Measurements from ENCODE around the gene METTL26. TPM values are rescaled to one million over a fixed set of nuclear protein-coding genes. Genes with fewer than 3 reads are reported as not detected.
A peak's percentile ranks its signal among the peaks of the same experiment; 100 is the strongest.

Gene METTL26
- total RNA-seq, 2 donors from 2014 or later = 47.2 to 120 TPM

DNA sequence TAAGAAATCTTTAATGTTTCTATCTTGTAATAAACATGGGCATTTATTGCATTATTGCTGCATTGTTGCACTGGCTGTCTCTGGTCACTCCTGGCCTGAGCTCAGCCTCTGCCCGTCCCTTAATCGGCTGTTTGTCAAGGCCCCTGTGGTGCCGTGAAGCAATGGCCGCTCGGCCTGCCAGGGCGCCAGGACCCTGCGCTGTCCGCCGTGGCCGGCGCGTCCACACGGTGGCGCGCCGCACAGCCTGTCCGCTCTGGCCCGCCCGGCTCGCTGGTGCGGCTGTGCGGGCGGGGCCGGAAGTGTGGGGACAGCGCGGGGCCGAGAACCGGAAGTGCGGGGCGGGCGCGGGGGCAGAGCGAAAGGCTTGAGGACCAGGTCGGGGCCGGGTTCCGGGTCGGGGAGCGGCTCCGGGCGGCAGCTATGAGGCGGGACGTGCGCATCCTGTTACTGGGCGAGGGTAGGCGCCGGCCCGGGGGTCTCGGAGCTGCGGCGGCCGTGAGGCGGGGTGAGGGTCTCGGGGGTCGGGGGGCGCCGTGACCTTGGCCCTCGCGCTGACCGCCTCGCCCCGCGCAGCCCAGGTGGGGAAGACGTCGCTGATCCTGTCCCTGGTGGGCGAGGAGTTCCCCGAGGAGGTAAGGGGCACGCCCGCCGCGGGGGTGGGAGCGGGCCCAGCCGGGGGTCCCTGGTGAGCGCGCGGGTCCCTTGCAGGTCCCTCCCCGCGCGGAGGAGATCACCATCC, 31.8 kb upstream of the METTL26 start, which contains the start of gene RHOT2:
RHOT2 (plus strand) TSS at position 353 of the 739 bp plus-strand sequence; CDS start at position 421, 68 bp downstream.
- peak; percentile 96 to 97 for DNase-seq (ENCODE audit: low spot score in 2 of 2)
- peak; percentile 95 to 97 for ATAC-seq
- Mint-ChIP-seq H3K9me3 (no peaks in the 10 kb centered on the region), H3K27ac (peak within 1 kb of the TSS; percentile 87), H3K36me3 (no peaks in the 10 kb centered on the region)

DNA sequence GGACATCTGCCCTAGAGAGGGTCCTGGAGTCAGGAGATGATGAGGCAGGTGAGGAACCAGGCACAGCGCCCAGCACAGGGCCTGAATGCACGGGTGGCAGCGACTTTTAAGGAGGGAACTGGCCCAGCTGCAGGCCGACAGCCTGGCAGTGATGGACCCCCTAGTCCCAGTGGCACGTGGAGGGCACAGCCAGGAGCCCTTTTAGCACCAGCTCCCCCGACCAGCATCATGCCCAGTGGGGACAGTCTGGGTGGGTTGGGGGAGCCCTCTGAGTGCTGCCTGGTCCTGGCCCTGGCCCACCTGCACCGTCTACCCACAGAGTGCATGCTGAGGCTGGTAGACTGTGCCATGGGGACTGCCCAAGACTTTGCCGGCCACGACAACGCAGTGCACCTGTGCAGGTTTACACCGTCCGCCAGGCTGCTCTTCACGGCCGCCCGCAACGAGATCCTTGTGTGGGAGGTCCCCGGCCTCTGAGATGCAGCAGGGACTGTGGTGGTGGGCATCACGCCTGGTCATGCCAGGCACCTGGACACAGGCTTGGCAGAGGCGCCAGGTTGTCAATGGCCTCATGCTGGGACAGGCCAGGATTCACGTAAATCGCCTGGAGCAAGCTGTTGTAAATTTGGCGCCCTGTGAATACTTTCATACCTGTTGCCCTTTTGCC, 31.1 kb upstream of the METTL26 start:
- no peaks in the 10 kb centered on the region for H3K9me3 Mint-ChIP-seq
- peak overlapping the region; percentile 87 for H3K27ac Mint-ChIP-seq

DNA sequence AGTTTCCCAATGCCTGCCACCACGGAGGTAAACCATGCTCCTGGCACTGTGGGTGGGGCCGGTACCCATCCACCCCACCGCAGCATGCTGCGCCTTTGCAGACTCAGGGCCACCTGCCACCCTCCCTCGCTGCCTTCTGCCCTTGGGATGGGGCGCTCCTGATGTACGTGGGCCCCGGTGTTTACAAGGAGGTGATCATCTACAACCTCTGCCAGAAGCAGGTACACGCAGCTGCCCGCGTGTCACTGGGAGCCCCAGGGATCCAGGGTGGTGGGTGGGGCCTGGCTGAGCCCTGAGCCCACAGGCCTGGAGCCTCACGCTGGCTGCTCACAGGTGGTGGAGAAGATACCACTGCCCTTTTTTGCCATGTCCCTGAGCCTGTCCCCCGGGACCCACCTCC, 30.5 kb upstream of the METTL26 start:
- ATAC-seq (no peak), DNase-seq (ENCODE audit: low spot score in 2 of 2) (no peak)
- no peaks in the 10 kb centered on the region for H3K9me3 Mint-ChIP-seq
- no peaks in the 10 kb centered on the region for H3K36me3 Mint-ChIP-seq
- H3K27ac Mint-ChIP-seq = peak overlapping the region in 1 of 2 donors; percentile 87

More for the DNA sequence above, 31.1 kb upstream of the METTL26 start:
- ATAC-seq = no peak
- DNase-seq (ENCODE audit: low spot score in 2 of 2) = no peak
- no peaks in the 10 kb centered on the region for H3K36me3 Mint-ChIP-seq

DNA sequence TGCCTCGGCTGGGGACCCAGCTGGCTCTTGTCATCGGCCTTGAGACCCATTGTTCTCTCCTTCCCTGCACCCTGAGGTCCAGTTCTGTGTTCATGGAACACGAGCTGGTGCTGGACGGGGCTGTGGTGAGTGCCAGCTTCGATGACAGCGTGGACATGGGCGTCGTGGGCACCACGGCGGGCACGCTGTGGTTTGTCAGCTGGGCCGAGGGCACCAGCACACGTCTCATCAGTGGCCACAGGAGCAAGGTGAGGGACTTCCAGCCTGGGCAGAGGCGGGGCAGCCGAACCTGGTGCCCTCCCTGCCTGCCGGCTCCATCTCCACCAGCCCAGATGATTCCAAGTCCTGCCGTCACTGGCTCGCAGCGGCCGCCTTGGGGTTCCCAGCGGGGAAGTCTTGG, 26.5 kb upstream of the METTL26 start:
- no peak for ATAC-seq
- no peak for DNase-seq (ENCODE audit: low spot score in 2 of 2)
- Mint-ChIP-seq H3K27ac (no peak overlapping the region), H3K36me3 (no peaks in the 10 kb centered on the region), H3K9me3 (no peaks in the 10 kb centered on the region)

DNA sequence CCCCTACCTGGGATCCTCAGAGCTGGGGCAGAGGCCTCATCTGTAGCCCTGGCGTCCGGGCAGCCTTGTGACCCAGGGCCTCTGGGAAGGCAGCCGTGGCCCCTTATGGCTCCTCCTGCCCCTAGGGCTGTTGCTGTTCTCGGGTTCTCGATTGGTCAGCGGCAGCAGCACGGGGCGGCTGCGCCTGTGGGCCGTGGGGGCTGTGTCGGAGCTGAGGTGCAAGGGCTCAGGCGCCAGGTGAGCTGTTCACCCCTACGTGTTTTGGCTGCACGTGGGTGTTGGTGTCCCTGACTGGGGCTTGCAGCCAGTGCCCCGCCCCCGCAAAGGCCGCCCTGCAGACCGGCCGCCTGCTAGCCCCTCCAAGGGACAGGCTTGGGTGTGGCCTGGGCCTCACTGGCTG, 26.0 kb upstream of the METTL26 start:
- no peak overlapping the region for H3K27ac Mint-ChIP-seq
- ATAC-seq = no peak

DNA sequence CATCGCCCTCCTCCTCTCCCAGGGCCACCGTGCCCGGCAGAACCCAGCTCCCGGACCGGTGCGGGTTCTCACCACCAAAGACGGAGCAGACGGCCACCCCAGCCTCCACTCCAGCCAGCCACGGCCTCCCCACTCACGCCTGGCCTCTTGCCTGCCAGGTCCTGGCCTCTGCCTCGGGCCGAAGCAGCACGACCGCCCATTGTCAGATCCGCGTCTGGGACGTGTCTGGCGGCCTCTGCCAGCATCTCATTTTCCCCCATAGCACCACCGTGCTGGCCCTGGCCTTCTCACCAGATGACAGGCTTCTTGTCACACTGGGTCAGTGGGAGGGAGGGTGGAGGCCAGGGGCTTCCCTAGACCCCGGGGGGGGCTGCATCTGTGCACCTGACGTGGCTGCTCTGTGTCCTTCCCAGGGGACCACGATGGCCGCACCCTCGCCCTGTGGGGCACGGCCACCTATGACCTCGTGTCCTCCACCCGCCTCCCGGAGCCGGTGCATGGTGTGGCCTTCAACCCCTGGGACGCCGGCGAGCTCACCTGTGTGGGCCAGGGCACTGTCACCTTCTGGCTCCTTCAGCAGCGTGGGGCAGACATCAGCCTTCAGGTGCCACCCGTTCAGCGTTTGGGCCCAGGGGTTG, 25.2 kb upstream of the METTL26 start:
- ATAC-seq (peak; percentile 4 to 7), DNase-seq (ENCODE audit: low spot score in 2 of 2) (no peak)
- no peaks in the 10 kb centered on the region for H3K36me3 Mint-ChIP-seq
- no peaks in the 10 kb centered on the region for H3K9me3 Mint-ChIP-seq
- H3K27ac Mint-ChIP-seq = no peak overlapping the region

More for the DNA sequence above, 26.0 kb upstream of the METTL26 start:
- H3K9me3 Mint-ChIP-seq = no peaks in the 10 kb centered on the region
- H3K36me3 Mint-ChIP-seq = no peaks in the 10 kb centered on the region
- no peak for DNase-seq (ENCODE audit: low spot score in 2 of 2)

DNA sequence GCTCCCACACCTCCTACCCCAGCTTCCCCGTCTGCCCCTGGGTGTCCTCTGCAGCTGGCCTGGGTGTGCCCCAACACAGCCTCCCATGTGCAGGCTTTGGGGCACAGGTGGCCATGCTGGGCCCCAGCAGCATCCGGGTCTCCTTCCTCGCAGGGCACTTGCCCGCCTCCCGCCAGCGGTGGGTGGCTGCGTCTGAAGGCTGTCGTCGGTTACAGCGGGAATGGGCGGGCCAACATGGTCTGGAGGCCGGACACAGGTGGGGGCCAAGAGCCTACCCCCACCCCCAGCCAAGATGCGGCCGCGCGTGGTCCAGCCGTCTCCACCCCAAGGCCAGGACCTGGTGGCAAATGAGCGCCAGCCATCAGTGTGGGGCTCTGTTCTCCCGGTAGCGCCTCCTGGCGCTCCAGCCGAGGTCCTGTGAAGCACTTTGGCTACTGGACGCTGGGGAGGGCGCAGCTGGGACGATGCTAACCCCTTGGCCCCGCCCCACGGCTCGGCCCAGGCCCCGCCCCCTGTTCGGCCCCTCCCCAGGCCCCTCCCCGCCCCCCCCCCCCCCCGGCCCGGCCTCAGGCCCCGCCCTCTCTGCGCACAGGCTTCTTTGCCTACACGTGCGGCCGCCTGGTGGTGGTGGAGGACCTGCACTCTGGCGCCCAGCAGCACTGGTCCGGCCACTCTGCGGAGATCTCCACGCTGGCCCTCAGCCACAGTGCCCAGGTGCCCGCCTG, 24.5 kb upstream of the METTL26 start:
- Mint-ChIP-seq H3K27ac (no peak overlapping the region), H3K36me3 (no peaks in the 10 kb centered on the region), H3K9me3 (no peaks in the 10 kb centered on the region)
- ATAC-seq (peak; percentile 75 to 76), DNase-seq (ENCODE audit: low spot score in 2 of 2) (peak in 1 of 2 donors; percentile 71)

DNA sequence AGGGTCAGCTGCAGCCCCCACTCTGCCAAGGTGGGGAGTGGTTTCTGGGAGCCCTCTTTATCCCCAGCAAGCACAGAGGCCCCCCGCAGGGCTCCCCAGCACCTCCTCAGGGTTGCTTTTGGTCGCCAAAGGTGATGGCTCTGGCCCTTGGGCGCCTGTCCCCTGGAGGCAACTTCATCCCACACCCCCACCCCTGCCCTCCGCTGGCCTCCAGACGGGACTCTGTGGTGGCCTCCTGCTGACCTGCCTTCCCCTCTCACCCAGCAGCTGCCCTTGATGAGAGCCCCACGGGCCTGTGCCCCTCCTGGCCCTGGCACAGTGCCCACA, 24.0 kb upstream of the METTL26 start:
- H3K36me3 Mint-ChIP-seq = no peaks in the 10 kb centered on the region
- H3K9me3 Mint-ChIP-seq = no peaks in the 10 kb centered on the region
- no peak for DNase-seq (ENCODE audit: low spot score in 2 of 2)
- peak in 1 of 2 donors; percentile 6 for ATAC-seq
- H3K27ac Mint-ChIP-seq = no peak overlapping the region

DNA sequence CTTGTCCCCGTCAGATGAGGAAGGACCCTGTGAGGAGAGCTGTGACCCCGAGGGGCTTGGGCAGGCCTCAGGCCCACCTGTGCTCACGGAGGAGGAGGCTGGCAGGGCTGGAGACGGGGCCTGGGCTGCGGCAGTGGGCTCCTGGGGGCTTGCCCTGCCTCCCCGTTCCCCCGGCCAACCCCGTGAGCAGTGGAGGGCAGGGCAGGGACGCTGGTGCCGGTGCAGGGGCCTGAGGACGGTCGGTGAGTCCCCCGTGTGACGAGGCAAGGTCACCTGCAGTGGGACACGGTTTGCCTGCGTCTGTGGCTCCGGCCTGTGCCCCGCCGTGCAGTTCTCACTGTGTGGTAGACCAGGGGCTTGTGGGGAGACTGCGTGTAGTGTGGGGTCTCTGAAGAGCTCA, 23.5 kb upstream of the METTL26 start:
- H3K27ac Mint-ChIP-seq = no peak overlapping the region

DNA sequence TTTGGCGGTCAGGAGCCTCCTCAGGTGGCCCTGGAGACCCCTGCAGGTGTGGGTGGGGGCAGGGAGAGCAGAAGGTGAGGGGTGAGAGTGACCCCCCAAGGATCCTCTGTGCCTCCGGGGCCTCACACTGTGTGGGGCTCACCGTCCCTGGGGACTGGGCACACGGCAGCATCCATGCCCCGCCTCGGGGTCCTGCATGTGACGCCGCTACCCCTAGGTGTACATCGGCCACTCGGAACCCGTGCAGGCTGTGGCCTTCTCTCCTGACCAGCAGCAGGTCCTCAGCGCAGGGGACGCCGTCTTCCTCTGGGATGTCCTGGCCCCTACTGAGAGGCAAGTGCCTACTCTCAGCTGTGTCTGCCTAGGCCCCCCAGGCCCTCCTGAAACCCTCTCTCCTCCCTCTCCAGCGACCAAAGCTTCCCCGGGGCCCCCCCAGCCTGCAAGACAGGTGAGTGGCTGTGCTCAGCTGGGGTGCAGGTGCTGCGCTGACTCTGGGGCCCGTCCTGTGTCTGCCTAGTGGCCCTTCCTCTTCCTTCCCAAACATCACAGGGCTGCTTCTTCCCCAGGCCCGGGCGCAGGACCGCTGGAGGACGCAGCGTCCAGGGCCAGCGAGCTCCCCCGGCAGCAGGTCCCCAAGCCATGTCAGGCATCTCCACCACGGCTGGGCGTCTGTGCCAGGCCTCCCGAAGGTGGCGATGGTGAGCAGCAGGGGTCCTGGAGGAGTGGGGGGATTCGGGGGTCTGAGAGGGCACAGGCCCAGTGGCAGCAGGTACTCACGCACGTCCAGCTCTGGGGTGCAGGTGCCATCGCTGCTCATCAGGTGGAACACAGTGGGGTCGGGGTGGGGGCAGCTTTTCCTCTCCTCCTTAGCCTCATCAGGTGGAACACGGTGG, 22.8 kb upstream of the METTL26 start:
- no peak overlapping the region for H3K27ac Mint-ChIP-seq
- no peak for ATAC-seq
- no peaks in the 10 kb centered on the region for H3K36me3 Mint-ChIP-seq
- no peaks in the 10 kb centered on the region for H3K9me3 Mint-ChIP-seq
- no peak for DNase-seq (ENCODE audit: low spot score in 2 of 2)

More for the DNA sequence above, 23.5 kb upstream of the METTL26 start:
- DNase-seq (ENCODE audit: low spot score in 2 of 2) (no peak), ATAC-seq (peak in 1 of 2 donors; percentile 7)
- Mint-ChIP-seq H3K36me3 (no peaks in the 10 kb centered on the region), H3K9me3 (no peaks in the 10 kb centered on the region)

DNA sequence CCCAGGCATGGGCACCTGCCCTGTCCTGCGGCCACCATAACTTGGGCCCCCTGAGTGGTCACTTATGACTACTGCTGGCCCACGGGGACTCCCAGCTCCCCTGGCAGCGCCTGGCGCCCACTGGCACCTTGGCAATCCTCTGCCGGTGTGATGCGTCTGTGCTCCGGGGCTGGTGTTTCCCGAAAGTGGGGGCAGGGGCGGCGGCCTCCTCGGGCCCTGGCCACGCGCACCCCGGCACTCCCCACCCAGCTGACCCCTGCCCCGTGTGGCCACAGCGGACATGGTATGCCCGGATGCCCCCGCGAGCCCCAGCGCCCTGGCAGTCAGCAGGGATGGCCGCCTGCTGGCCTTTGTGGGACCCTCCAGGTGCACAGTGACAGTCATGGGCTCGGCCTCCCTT, 21.4 kb upstream of the METTL26 start:
- Mint-ChIP-seq H3K36me3 (no peaks in the 10 kb centered on the region), H3K27ac (no peak overlapping the region), H3K9me3 (no peaks in the 10 kb centered on the region)
- DNase-seq (ENCODE audit: low spot score in 2 of 2) (no peak), ATAC-seq (no peak)

DNA sequence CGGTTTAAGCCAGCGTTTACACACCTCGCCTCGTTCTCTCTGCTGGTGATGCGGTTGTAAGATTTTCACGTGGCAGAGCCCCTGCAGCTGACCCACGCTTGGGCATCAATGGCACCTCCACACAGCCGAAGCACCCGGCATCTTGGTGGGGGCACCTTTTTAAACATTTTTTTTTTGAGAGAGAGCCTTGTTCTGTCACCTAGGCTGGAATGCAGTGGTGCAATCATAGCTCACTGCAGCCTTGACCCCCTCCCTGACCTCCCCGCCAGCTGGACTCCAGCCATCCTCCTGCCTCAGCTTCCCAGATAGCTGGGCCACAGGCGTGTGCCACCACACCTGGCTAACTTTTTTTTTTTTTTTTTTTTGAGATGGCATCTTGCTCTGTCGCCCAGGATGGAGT, 17.9 kb upstream of the METTL26 start:
- no peaks in the 10 kb centered on the region for H3K9me3 Mint-ChIP-seq
- H3K36me3 Mint-ChIP-seq = no peaks in the 10 kb centered on the region
- ATAC-seq (no peak), DNase-seq (ENCODE audit: low spot score in 2 of 2) (no peak)
- H3K27ac Mint-ChIP-seq = peak overlapping the region in 1 of 2 donors; percentile 74

DNA sequence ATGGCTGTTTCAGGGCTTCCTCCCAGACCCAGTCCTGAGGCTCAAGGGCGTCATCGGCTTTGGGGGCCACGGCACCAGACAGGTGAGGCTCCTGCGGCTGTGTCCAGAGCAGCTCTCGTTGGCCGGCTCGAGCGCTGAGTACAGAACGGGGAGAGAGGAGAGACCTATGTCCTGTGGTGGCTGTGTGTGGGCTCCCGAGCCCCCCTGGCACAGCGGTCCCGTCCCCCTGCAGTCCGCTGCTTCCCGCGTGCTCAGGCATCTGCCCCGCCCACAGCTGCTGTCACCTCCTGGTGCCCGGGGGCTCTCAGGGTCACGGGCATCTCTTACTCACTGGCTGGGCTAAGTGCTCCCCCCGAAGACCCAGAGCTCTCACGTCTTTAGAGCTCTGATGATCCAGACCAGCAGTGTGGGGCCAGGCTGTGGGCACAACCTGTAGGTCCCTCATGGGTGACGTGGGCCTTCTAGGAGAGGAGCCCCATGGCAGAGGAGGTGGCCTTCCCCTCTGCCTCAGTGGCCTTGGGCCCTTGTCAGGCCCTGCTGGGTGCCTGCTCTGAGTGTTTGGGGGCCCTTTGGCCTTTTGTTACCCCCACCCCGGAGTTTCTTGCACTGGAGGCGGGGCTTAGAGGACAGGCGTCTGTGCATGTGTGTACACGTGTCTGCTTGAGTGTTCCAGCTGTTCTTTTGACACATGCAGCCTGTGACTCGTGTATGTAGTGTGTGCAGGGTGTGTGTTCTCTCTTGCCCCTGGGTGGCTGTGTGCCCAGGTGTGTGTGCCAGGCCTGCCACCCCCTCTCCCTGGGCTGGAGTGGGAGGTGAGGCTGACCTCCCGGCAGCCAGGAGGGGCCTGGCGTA, 16.6 kb upstream of the METTL26 start:
- Mint-ChIP-seq H3K27ac (no peak overlapping the region), H3K36me3 (no peaks in the 10 kb centered on the region), H3K9me3 (no peaks in the 10 kb centered on the region)
- ATAC-seq = no peak
- no peak for DNase-seq (ENCODE audit: low spot score in 2 of 2)

DNA sequence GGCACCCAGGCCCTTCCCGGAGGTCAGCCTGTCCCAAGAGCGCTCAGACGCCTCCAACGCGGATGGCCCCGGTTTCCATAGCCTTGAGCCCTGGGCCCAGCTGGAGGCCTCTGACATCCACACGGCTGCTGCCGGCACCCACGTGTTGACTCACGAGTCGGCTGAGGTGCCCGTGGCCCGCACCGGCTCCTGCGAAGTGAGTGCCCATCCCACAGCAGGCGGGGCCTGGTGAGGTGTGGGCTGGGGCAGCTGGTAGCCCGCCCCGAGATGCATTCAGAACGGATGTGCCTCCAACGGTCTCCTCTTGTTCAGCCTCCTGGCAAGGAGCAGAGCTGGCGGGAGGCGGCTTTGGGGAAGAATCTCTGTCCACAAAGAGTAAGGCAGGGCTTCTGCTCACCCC, 15.7 kb upstream of the METTL26 start:
- H3K36me3 Mint-ChIP-seq = no peaks in the 10 kb centered on the region
- H3K27ac Mint-ChIP-seq = no peak overlapping the region
- DNase-seq (ENCODE audit: low spot score in 2 of 2) (no peak), ATAC-seq (no peak)
- H3K9me3 Mint-ChIP-seq = no peaks in the 10 kb centered on the region

DNA sequence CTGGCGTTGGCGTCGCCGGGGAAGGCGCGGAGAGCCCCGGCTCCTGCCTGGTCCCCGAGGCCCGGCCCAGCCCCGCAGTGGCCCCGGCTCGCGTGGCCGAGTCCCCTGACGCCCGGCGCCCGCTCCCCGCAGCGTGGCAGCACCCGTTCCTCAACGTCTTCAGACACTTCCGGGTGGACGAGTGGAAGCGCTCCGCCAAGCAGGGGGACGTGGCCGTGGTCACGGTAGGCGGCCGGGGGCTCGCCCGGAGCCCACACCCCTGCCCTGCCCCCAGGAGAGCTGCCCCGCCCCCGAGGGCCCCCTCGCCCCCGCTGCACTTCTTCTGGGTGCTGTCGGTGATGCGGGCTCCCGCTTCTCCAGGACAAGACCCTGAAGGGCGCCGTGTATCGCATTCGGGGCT, 13.5 kb upstream of the METTL26 start:
- no peaks in the 10 kb centered on the region for H3K36me3 Mint-ChIP-seq
- ATAC-seq = peak; percentile 13 to 31
- peak overlapping the region in 1 of 2 donors; percentile 77 for H3K27ac Mint-ChIP-seq
- peak in 1 of 2 donors; percentile 26 for DNase-seq (ENCODE audit: low spot score in 2 of 2)
- H3K9me3 Mint-ChIP-seq = no peaks in the 10 kb centered on the region

Measured in activated naive CD4-positive, alpha-beta T cell treated with anti-CD3 and anti-CD28 coated beads, Interleukin-2, amount 50 U/mL, for 72 hours (primary cell).